OCI-LY3 (cell line): ENCODE data around the gene ACSS2.

ENCODE experiments used
- H2AFZ ChIP-seq: fragments of 200-600, 300-600 bp; shearing (Covaris generic); 2 replicates; pipeline ENCODE4 v1.6.0; 2014; ENCODE audit warnings: antibody characterized with exemption, low read depth, low read length
- H3K27ac ChIP-seq: fragments of 200-600, 300-600 bp; sonication (generic); 2 replicates; pipeline ENCODE4 v1.5.1; 2014; ENCODE audit warnings: mild to moderate bottlenecking, low read length, moderate library complexity, mixed read lengths
- H3K27me3 ChIP-seq: fragments of 200-600, 300-600 bp; sonication (generic); 2 replicates; pipeline ENCODE4 v1.6.1; 2014; ENCODE audit warnings: low read depth, low read length, mixed read lengths
- H3K36me3 ChIP-seq: fragments of 200-600, 300-600 bp; sonication (generic); replicated peaks from 2 replicates; pipeline ENCODE3; 2014; ENCODE audit warnings: low read depth, low read length, mixed read lengths
- H3K4me1 ChIP-seq: fragments of 300-600, 200-600 bp; sonication (generic); 2 replicates; pipeline ENCODE4 v1.6.1; 2014; ENCODE audit warnings: low read length, mixed read lengths
- H3K4me2 ChIP-seq: fragments of 200-600, 300-600 bp; sonication (generic); 2 replicates; pipeline ENCODE4 v1.6.1; 2014; ENCODE audit warnings: low read length, mixed read lengths
- H3K4me3 ChIP-seq: fragments of 300-600, 200-600 bp; sonication (generic); 2 replicates; pipeline ENCODE4 v1.5.1; 2014; ENCODE audit warnings: antibody characterized with exemption, mild to moderate bottlenecking, low read length, moderate library complexity
- H3K79me2 ChIP-seq: fragments of 300-600, 200-600 bp; shearing (Covaris generic); 2 replicates; pipeline ENCODE4 v1.6.1; 2014; ENCODE audit warnings: mild to moderate bottlenecking, low read length, mixed read lengths
- H3K9ac ChIP-seq: fragments of 300-600, 200-600 bp; shearing (Covaris generic); 2 replicates; pipeline ENCODE4 v1.6.0; 2014; ENCODE audit warnings: mild to moderate bottlenecking, low read length, moderate library complexity
- H3K9me3 ChIP-seq: fragments of 200-600, 300-600 bp; shearing (Covaris generic); 2 replicates; pipeline ENCODE4 v1.6.1; 2014; ENCODE audit warnings: low read length, mixed read lengths; ENCODE audit not compliant: insufficient read depth
- H4K20me1 ChIP-seq: fragments of 200-600, 300-600 bp; sonication (generic); 2 replicates; pipeline ENCODE4 v1.6.1; 2016; ENCODE audit warnings: low read length, mixed read lengths; ENCODE audit not compliant: insufficient read depth
- CTCF ChIP-seq: fragments of 200-600, 300-600 bp; sonication (generic); IDR thresholded peaks from 2 replicates; pipeline ENCODE4 v1.5.1; 2014; ENCODE audit warnings: antibody characterized with exemption, low read length, low read depth
- EZH2phosphoT487 ChIP-seq: fragments of 200-600 bp; shearing (Covaris generic); IDR thresholded peaks from 2 replicates; pipeline ENCODE4 v1.6.1; 2018; ENCODE audit warnings: antibody characterized with exemption, mixed run types, low read depth

The ACSS2 gene

GRCh38 chr20:34923414-34923813 is 47.0 kb downstream of the ACSS2 start:
- TF ChIP-seq CTCF: no peak
- no peak for TF ChIP-seq EZH2phosphoT487
- Histone ChIP-seq H3K27ac (no peak overlapping the region), H3K36me3 (peaks cover 19% of the 10 kb centered on the region), H3K9me3 (no peaks in the 10 kb centered on the region), H3K4me2 (no peak overlapping the region), H3K79me2 (no peaks in the 10 kb centered on the region), H3K27me3 (no peaks in the 10 kb centered on the region), H3K4me3 (no peak overlapping the region), H4K20me1 (no peaks in the 10 kb centered on the region), H2AFZ (no peak overlapping the region), H3K4me1 (no peaks in the 10 kb centered on the region), H3K9ac (no peak overlapping the region)

GRCh38 chr20:34925341-34925740 is 48.9 kb downstream of the ACSS2 start:
- no peak for TF ChIP-seq CTCF
- TF ChIP-seq EZH2phosphoT487: no peak
- H3K27me3 ChIP-seq: no peaks in the 10 kb centered on the region
- H3K79me2 ChIP-seq: no peaks in the 10 kb centered on the region
- H3K4me1 ChIP-seq: no peaks in the 10 kb centered on the region
- no peak overlapping the region for H3K27ac ChIP-seq
- H4K20me1 ChIP-seq: no peaks in the 10 kb centered on the region
- H3K9ac ChIP-seq: no peak overlapping the region
- no peaks in the 10 kb centered on the region for H3K9me3 ChIP-seq
- peaks cover 34% of the 10 kb centered on the region for H3K36me3 ChIP-seq
- H3K4me2 ChIP-seq: no peak overlapping the region
- H3K4me3 ChIP-seq: no peak overlapping the region
- H2AFZ ChIP-seq: no peak overlapping the region

DNA sequence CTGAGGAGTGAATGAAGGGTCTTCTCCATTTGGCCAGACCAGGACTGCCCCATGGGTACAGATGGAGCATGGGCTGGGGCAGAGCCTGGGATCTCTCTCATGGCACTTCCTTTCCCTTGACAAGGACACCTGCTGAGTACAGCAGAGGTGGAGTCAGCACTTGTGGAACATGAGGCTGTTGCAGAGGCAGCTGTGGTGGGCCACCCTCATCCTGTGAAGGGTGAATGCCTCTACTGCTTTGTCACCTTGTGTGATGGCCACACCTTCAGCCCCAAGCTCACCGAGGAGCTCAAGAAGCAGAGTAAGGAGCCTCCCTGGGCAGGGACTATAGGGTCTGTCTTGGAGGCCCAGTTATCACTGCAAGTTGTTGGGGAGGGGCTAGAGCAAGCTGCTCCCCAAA is 49.6 kb downstream of the ACSS2 start:
- H4K20me1 ChIP-seq: no peaks in the 10 kb centered on the region
- TF ChIP-seq CTCF (no peak), EZH2phosphoT487 (no peak)

GRCh38 chr20:34926581-34926980 is 50.2 kb downstream of the ACSS2 start:
- no peak for TF ChIP-seq EZH2phosphoT487
- no peak for TF ChIP-seq CTCF
- Histone ChIP-seq H3K36me3 (peaks cover 43% of the 10 kb centered on the region), H3K79me2 (no peaks in the 10 kb centered on the region)

More for the DNA sequence above, 49.6 kb downstream of the ACSS2 start:
- Histone ChIP-seq H3K79me2 (no peaks in the 10 kb centered on the region), H3K27me3 (no peaks in the 10 kb centered on the region), H3K4me2 (no peak overlapping the region), H3K36me3 (peaks cover 41% of the 10 kb centered on the region), H2AFZ (no peak overlapping the region), H3K9ac (no peak overlapping the region), H3K4me3 (no peak overlapping the region), H3K4me1 (no peaks in the 10 kb centered on the region), H3K27ac (no peak overlapping the region), H3K9me3 (no peaks in the 10 kb centered on the region)

More at GRCh38 chr20:34926581-34926980, 50.2 kb downstream of the ACSS2 start:
- no peaks in the 10 kb centered on the region for H3K4me1 ChIP-seq
- H3K4me2 ChIP-seq: no peak overlapping the region
- no peaks in the 10 kb centered on the region for H3K27me3 ChIP-seq
- no peaks in the 10 kb centered on the region for H4K20me1 ChIP-seq
- H3K27ac ChIP-seq: no peak overlapping the region
- H3K9me3 ChIP-seq: no peaks in the 10 kb centered on the region
- H3K4me3 ChIP-seq: no peak overlapping the region
- no peak overlapping the region for H2AFZ ChIP-seq
- H3K9ac ChIP-seq: no peak overlapping the region
